ENCODE data around the gene BSDC1.

GRCh38 chr1:32361674-32362473 lies 32.4 kb downstream of the BSDC1 start:
- TF ChIP-seq EP300 (IDR thresholded peaks at IDR 0.05; ENCODE audit: borderline replicate concordance in 1 of 2, low read depth in 1 of 2, low read length in 1 of 2), result no peak
- TF ChIP-seq CTCF (IDR thresholded peaks at IDR 0.05), result no peak
- no peak for TF ChIP-seq USF2 (IDR thresholded peaks at IDR 0.05; ENCODE audit: borderline replicate concordance, low read depth, low read length)
- no peak for TF ChIP-seq FOXJ3 (CRISPR knock-in tag; IDR thresholded peaks at IDR 0.05)
- no peak for TF ChIP-seq GABPA (IDR thresholded peaks at IDR 0.05; ENCODE audit: low read depth)

All from SK-N-SH (cell line).